ENCODE measurements around the gene GDF3. TPM values are rescaled to one million over a fixed set of nuclear protein-coding genes. Genes with fewer than 3 reads are reported as not detected.

GDF3 gene
- total RNA-seq, 4 donors from 2014 or later: not detected

GRCh38 chr12:7694556-7695236 lies 879 bp downstream of the GDF3 start:
- no peaks in the 10 kb centered on the region for H3K36me3 ChIP-seq
- TF ChIP-seq POLR2A (IDR thresholded peaks at IDR 0.05) (no peak), CTCF (IDR thresholded peaks at IDR 0.05 in 4 of 5, conservative IDR thresholded peaks at IDR 0.05 in 1 of 5) (no peak)
- intact Hi-C loops (cut with DNase I; ENCODE audit: low total_unique reads) (no loop called here), in situ Hi-C loops (cut with MboI; ENCODE audit: low sequenced_read_pairs in 4 of 4) (no loop called here)
- ATAC-seq (no peak), DNase-seq (no peak)
- no peaks in the 10 kb centered on the region for H3K27me3 ChIP-seq
- H3K27ac ChIP-seq: no peak overlapping the region
- no peaks in the 10 kb centered on the region for H3K9me3 ChIP-seq
- no peak overlapping the region for H3K4me3 ChIP-seq
- H3K4me1 ChIP-seq: no peaks in the 10 kb centered on the region

GRCh38 chr12:7693793-7694192 lies 1.8 kb downstream of the GDF3 start:
- H3K27ac ChIP-seq: no peak overlapping the region
- H3K36me3 ChIP-seq: no peaks in the 10 kb centered on the region
- no peaks in the 10 kb centered on the region for H3K4me1 ChIP-seq
- in situ Hi-C loops (cut with MboI; ENCODE audit: low sequenced_read_pairs in 4 of 4) (no loop called here), intact Hi-C loops (cut with DNase I; ENCODE audit: low total_unique reads) (no loop called here)
- no peaks in the 10 kb centered on the region for H3K9me3 ChIP-seq
- TF ChIP-seq CTCF (IDR thresholded peaks at IDR 0.05 in 4 of 5, conservative IDR thresholded peaks at IDR 0.05 in 1 of 5): no peak
- no peak for TF ChIP-seq POLR2A (IDR thresholded peaks at IDR 0.05)
- no peaks in the 10 kb centered on the region for H3K27me3 ChIP-seq
- ATAC-seq: no peak
- no peak for DNase-seq
- no peak overlapping the region for H3K4me3 ChIP-seq

- Histone ChIP-seq H3K27ac (no peak overlapping the region), H3K9me3 (no peaks in the 10 kb centered on the region), H3K27me3 (no peaks in the 10 kb centered on the region), H3K36me3 (no peaks in the 10 kb centered on the region), H3K4me1 (no peaks in the 10 kb centered on the region), H3K4me3 (no peak overlapping the region)
- DNase-seq (no peak), ATAC-seq (no peak)
- TF ChIP-seq CTCF (IDR thresholded peaks at IDR 0.05 in 4 of 5, conservative IDR thresholded peaks at IDR 0.05 in 1 of 5) (no peak), POLR2A (IDR thresholded peaks at IDR 0.05) (no peak)
- in situ Hi-C loops (cut with MboI; ENCODE audit: low sequenced_read_pairs in 4 of 4) (no loop called here), intact Hi-C loops (cut with DNase I; ENCODE audit: low total_unique reads) (no loop called here)
Measured at GRCh38 chr12:7681535-7681934, 14.0 kb downstream of the GDF3 start.

GRCh38 chr12:7679251-7680045 lies 16.1 kb downstream of the GDF3 start:
- Histone ChIP-seq H3K4me1 (no peaks in the 10 kb centered on the region), H3K27ac (no peak overlapping the region), H3K9me3 (no peaks in the 10 kb centered on the region), H3K36me3 (no peaks in the 10 kb centered on the region), H3K27me3 (no peaks in the 10 kb centered on the region), H3K4me3 (no peak overlapping the region)
- DNase-seq: no peak
- intact Hi-C loops (cut with DNase I; ENCODE audit: low total_unique reads) (no loop called here), in situ Hi-C loops (cut with MboI; ENCODE audit: low sequenced_read_pairs in 4 of 4) (loop anchor here in 2 of 4 donors (10.0 kb wide), 1 partner anchor 125 kb away; no protein-coding TSS in a partner anchor)
- no peak for ATAC-seq
- TF ChIP-seq POLR2A (IDR thresholded peaks at IDR 0.05): no peak
- no peak for TF ChIP-seq CTCF (IDR thresholded peaks at IDR 0.05 in 4 of 5, conservative IDR thresholded peaks at IDR 0.05 in 1 of 5)

Measured in gastrocnemius medialis (tissue), 4 donors.